ENCODE results near the gene SEC14L2.

DNA sequence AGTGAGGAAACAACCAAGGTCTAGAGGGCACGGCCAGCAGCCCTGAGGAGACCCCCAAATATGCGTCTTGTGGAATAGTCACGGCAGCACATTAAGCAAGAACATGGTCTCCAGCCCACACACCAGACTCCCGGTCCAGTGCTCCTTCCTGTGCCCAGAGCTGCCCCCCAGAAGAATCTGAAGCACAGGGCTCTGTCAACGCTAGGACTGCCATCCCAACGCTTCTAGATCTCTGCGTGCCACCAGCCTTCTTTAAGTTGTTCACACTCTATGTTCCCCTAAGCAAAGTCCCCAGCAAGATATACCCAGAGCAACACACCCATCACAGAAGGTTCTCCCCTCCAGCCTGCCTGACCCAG, 3.5 kb upstream of the SEC14L2 start:
- no peak for TF ChIP-seq EZH2 (IDR thresholded peaks at IDR 0.05; ENCODE audit: borderline replicate concordance, insufficient read depth, low read depth, low read length, poor library complexity, severe bottlenecking)
- TF ChIP-seq, protein P1, sequence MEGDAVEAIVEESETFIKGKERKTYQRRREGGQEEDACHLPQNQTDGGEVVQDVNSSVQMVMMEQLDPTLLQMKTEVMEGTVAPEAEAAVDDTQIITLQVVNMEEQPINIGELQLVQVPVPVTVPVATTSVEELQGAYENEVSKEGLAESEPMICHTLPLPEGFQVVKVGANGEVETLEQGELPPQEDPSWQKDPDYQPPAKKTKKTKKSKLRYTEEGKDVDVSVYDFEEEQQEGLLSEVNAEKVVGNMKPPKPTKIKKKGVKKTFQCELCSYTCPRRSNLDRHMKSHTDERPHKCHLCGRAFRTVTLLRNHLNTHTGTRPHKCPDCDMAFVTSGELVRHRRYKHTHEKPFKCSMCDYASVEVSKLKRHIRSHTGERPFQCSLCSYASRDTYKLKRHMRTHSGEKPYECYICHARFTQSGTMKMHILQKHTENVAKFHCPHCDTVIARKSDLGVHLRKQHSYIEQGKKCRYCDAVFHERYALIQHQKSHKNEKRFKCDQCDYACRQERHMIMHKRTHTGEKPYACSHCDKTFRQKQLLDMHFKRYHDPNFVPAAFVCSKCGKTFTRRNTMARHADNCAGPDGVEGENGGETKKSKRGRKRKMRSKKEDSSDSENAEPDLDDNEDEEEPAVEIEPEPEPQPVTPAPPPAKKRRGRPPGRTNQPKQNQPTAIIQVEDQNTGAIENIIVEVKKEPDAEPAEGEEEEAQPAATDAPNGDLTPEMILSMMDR (IDR thresholded peaks at IDR 0.05): no peak
